GM12875 (cell line): ENCODE measurements around the gene CLHC1.

Experiments used
- H3K4me3 ChIP-seq: one replicate; pipeline ENCODE4 v1.5.1; 2011; ENCODE audit warnings: low read depth, low read length, control low read depth
- CTCF ChIP-seq: IDR thresholded peaks from 2 replicates; pipeline ENCODE4 v1.5.1; 2011; ENCODE audit warnings: low read depth, mild to moderate bottlenecking, control low read depth, inconsistent platforms, low read length, moderate library complexity, borderline replicate concordance; ENCODE audit not compliant: insufficient read depth

CLHC1 gene

GRCh38 chr2:55141572-55142413 lies 90.3 kb downstream of the CLHC1 start:
- TF ChIP-seq CTCF, result no peak
- no peak overlapping the region for H3K4me3 ChIP-seq

- no peak for TF ChIP-seq CTCF
- H3K4me3 ChIP-seq, result no peak overlapping the region
Observed at GRCh38 chr2:55140316-55141219, 91.5 kb downstream of the CLHC1 start.

- no peak for TF ChIP-seq CTCF
- no peak overlapping the region for H3K4me3 ChIP-seq
Observed at GRCh38 chr2:55139305-55139704, 92.8 kb downstream of the CLHC1 start.

- TF ChIP-seq CTCF, result no peak
- H3K4me3 ChIP-seq, result no peak overlapping the region
Observed at GRCh38 chr2:55138882-55139229, 93.2 kb downstream of the CLHC1 start.

- no peak for TF ChIP-seq CTCF
- no peak overlapping the region for H3K4me3 ChIP-seq
Observed at GRCh38 chr2:55138014-55138881, 93.8 kb downstream of the CLHC1 start.

GRCh38 chr2:55137024-55137958 lies 94.8 kb downstream of the CLHC1 start:
- no peak overlapping the region for H3K4me3 ChIP-seq
- TF ChIP-seq CTCF, result no peak
